GM12878 (cell line): Measurements from ENCODE around the gene GCKR. TPM values are rescaled to one million over a fixed set of nuclear protein-coding genes. Genes with fewer than 3 reads are reported as not detected.

Experiments used
- CBFB ChIP-seq: IDR thresholded peaks from 2 replicates; pipeline ENCODE4 v1.6.1; 2016; ENCODE audit warnings: antibody characterized with exemption, low read depth
- EGR1 ChIP-seq, 2 experiments: IDR thresholded peaks; 1 replicate in 1 of 2; 2 replicates in 1 of 2; pipeline ENCODE4 v1.6.1; 2011 to 2012; ENCODE audit warnings: low read depth in 2 of 2, low read length in 2 of 2, borderline replicate concordance in 1 of 2, mild to moderate bottlenecking in 1 of 2, moderate library complexity in 1 of 2
- FOXM1 ChIP-seq: IDR thresholded peaks from 2 replicates; pipeline ENCODE4 v1.6.1; 2012; ENCODE audit warnings: low read depth, mild to moderate bottlenecking, inconsistent platforms, low read length, moderate library complexity
- GABPA ChIP-seq: IDR thresholded peaks from 2 replicates; pipeline ENCODE4 v1.6.1; 2014; ENCODE audit warnings: antibody characterized with exemption, low read depth, mild to moderate bottlenecking, inconsistent platforms
- REST ChIP-seq: IDR thresholded peaks from 2 replicates; pipeline ENCODE4 v1.6.1; 2012; ENCODE audit warnings: mild to moderate bottlenecking, low read depth, low read length
- SREBF2 ChIP-seq: IDR thresholded peaks from 2 replicates; pipeline ENCODE4 v1.6.1; 2012; ENCODE audit warnings: mild to moderate bottlenecking, low read length
- SRF ChIP-seq, 2 experiments: IDR thresholded peaks; 2 replicates each; pipeline ENCODE4 v1.6.1; 2011; ENCODE audit warnings: low read depth in 2 of 2, low read length in 2 of 2, mild to moderate bottlenecking in 1 of 2, moderate library complexity in 1 of 2
- TAF1 ChIP-seq: IDR thresholded peaks from 2 replicates; pipeline ENCODE4 v1.6.1; 2011; ENCODE audit warnings: mild to moderate bottlenecking, low read depth, low read length, borderline replicate concordance
- TCF12 ChIP-seq: IDR thresholded peaks from 2 replicates; pipeline ENCODE4 v1.6.1; 2011; ENCODE audit warnings: low read depth, mild to moderate bottlenecking, low read length
- ZNF217 ChIP-seq: fragments of 450-650 bp; IDR thresholded peaks from 2 replicates; pipeline ENCODE4 v1.6.1; 2017; ENCODE audit warnings: antibody characterized with exemption, mild to moderate bottlenecking
- ZNF592 ChIP-seq: fragments of 450-650 bp; IDR thresholded peaks from 2 replicates; pipeline ENCODE4 v1.6.1; 2017; ENCODE audit warnings: mild to moderate bottlenecking, moderate library complexity
- polyA plus RNA-seq, 11 experiments: library from polyadenylated mRNA; depleted of rRNA in 4 of 11; unstranded in 6 of 11; stranded (reverse) in 5 of 11; fragments of >200 nt; fragmentation: Nextera tagmentation in 4 of 11; fragmentation: Illumina TruSeq in 1 of 11; extraction: Ambion mirVana in 4 of 11; extraction: Trizol in 1 of 11; gene quantifications; 1 replicate in 1 of 11; 2 replicates in 10 of 11; pipeline versions ENCODE4 v1.2.1 to v1.2.3, GENCODE V29; 2011 to 2016; ENCODE audit warnings: inconsistent platforms in 2 of 11, missing spikeins in 2 of 11, low read depth in 1 of 11
- total RNA-seq, 4 experiments: library from RNA; depleted of rRNA in 3 of 4; stranded (reverse); fragments of >200 nt in 3 of 4; fragmentation: Illumina TruSeq in 1 of 4; extraction: Trizol in 1 of 4; gene quantifications; 2 replicates each; pipeline versions ENCODE4 v1.2.1 to v1.2.3, GENCODE V29; 2013 to 2021

Gene GCKR
- total and polyA plus RNA-seq, 10 of the 15 experiments (the other 5 are each of a cell fraction or from before 2014, with no cell fraction given) = not detected

- TF ChIP-seq GABPA = no peak
- no peak for TF ChIP-seq ZNF592
- no peak for TF ChIP-seq ZNF217
- no peak for TF ChIP-seq SRF (IDR thresholded peaks at IDR 0.05; ENCODE audit: low read depth in 2 of 2, low read length in 2 of 2)
- no peak for TF ChIP-seq SREBF2
- TF ChIP-seq TAF1 = no peak
- no peak for TF ChIP-seq FOXM1
- no peak for TF ChIP-seq CBFB
- no peak for TF ChIP-seq TCF12
- TF ChIP-seq EGR1 (IDR thresholded peaks at IDR 0.05; ENCODE audit: borderline replicate concordance in 1 of 2, low read depth in 2 of 2, low read length in 2 of 2) = no peak
- no peak for TF ChIP-seq REST
Observed at GRCh38 chr2:27561060-27561459, 64.4 kb downstream of the GCKR start (continued).
